Gastroesophageal sphincter (tissue), 3 donors: ENCODE measurements around the gene KPNA3.

Source experiments
- POLR2A ChIP-seq, 2 donors: fragments of 450-650 bp; IDR thresholded peaks; one replicate each; pipeline ENCODE4 v1.6.1; 2017; ENCODE audit warnings: antibody characterized with exemption in 2 of 2, mild to moderate bottlenecking in 2 of 2, moderate library complexity in 1 of 2
- POLR2AphosphoS5 ChIP-seq: sonication (generic); formaldehyde crosslinking; IDR thresholded peaks from one replicate; pipeline ENCODE4 v1.6.1; 2017; ENCODE audit warnings: antibody characterized with exemption
- TF ChIP-seq, protein P1 (sequence below), 4 experiments: fragments of 200-600 bp in 2 of 4; fragments of 450-650 bp in 2 of 4; sonication (generic) in 1 of 4; IDR thresholded peaks; one replicate each; pipeline ENCODE4 v1.5.1; 2017 to 2019; ENCODE audit warnings: antibody characterized with exemption in 4 of 4, mild to moderate bottlenecking in 2 of 4, moderate library complexity in 2 of 4

DNA sequence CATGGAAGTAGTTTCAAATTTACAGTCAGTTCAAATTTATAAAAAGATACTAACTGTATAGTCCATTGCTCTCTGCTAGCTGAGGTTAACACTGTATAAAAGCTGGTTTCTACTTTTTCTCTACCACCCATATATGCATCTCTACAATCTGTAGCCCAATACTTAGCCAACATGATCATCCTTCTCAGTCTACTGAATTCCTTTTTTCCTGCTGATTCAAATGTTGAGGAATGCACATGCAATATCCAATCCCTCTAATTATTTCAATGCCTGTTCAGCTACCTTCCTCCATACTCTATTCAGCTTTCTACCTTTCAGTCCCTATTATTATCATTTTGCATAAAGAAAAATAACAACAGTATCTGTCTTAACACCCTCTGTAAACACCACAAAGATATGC is 15.6 kb downstream of the KPNA3 start:
- TF ChIP-seq, protein P1, sequence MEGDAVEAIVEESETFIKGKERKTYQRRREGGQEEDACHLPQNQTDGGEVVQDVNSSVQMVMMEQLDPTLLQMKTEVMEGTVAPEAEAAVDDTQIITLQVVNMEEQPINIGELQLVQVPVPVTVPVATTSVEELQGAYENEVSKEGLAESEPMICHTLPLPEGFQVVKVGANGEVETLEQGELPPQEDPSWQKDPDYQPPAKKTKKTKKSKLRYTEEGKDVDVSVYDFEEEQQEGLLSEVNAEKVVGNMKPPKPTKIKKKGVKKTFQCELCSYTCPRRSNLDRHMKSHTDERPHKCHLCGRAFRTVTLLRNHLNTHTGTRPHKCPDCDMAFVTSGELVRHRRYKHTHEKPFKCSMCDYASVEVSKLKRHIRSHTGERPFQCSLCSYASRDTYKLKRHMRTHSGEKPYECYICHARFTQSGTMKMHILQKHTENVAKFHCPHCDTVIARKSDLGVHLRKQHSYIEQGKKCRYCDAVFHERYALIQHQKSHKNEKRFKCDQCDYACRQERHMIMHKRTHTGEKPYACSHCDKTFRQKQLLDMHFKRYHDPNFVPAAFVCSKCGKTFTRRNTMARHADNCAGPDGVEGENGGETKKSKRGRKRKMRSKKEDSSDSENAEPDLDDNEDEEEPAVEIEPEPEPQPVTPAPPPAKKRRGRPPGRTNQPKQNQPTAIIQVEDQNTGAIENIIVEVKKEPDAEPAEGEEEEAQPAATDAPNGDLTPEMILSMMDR (IDR thresholded peaks at IDR 0.05), result no peak
- TF ChIP-seq POLR2AphosphoS5 (no peak), POLR2A (IDR thresholded peaks at IDR 0.05) (no peak)
